Amniotic stem cell (primary cell): Measurements from ENCODE around the gene EYA2.
A peak's percentile ranks its signal among the peaks of the same experiment; 100 is the strongest.

Experiments used
- DNase-seq: peaks from one replicate; lab custom pipeline; 2025; lab: John Stamatoyannopoulos, UW

The EYA2 gene

GRCh38 chr20:47111576-47111975 lies 216.9 kb downstream of the EYA2 start:
- DNase-seq = no peak

DNA sequence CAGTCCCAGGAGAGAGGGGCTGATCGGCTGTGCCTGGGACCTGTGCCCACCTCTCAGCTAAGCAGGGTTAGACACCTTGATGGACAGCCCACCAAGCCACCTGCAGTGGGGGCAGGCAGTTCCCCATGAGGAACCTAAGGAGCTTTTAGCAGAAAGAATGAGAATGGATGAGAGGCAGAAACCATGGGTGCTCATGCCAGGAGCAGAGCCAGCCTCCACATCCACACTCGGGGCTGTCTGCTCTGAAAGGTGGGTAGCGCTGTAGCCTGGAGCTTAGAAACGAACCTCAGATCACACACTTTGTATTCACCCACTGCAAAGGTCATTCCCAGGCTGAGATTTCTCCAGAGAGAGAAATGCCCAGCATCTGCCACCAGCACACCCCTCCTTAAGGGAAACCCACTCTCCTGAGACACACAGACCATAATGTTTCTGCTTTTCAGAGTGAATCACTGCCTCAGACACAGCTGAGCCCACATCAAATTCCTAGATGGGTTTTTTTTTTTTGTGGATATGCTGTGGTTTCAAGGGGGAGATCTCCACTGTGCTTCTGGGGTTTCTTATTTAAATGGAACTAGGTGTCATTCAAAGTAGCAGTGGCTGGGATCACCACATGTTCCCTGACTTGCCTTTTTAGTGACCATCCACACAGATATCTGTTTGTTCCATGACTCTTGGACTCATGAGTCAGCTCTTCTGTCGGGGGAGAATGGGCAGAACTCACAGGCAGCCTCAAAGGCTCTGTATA lies 218.9 kb downstream of the EYA2 start:
- no peak for DNase-seq

GRCh38 chr20:47115694-47116093 lies 221.1 kb downstream of the EYA2 start:
- DNase-seq = no peak

GRCh38 chr20:47117371-47117770 lies 222.7 kb downstream of the EYA2 start:
- DNase-seq = no peak

- no peak for DNase-seq
Observed at GRCh38 chr20:47117773-47118172, 223.1 kb downstream of the EYA2 start.

GRCh38 chr20:47118206-47118605 lies 223.6 kb downstream of the EYA2 start:
- no peak for DNase-seq

DNA sequence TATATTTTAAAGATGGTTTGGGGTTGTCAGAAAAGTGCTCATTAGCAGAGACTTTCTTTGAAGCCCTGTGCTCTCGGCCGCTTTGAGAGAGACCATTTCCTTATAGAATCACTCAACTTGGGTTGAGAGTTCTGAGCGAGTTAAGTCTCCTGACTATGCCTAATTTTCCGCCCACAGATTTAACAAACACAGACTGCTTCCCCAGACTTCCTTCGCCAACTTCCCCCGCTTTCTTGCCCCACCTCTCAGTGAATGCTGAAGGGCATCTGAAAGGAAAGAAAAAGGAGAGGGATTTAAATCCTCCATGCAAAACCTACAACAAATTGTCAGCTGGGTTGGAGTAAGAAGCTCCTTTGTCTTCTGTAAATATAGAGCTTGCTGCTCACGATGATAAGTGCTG lies 224.0 kb downstream of the EYA2 start:
- no peak for DNase-seq

GRCh38 chr20:47120346-47120936 lies 225.8 kb downstream of the EYA2 start:
- no peak for DNase-seq

- no peak for DNase-seq
Observed at GRCh38 chr20:47122560-47122959, 227.9 kb downstream of the EYA2 start.

- no peak for DNase-seq
Observed at GRCh38 chr20:47124181-47124717, 229.6 kb downstream of the EYA2 start.

- no peak for DNase-seq
Observed at GRCh38 chr20:47125508-47125757, 230.8 kb downstream of the EYA2 start.

DNA sequence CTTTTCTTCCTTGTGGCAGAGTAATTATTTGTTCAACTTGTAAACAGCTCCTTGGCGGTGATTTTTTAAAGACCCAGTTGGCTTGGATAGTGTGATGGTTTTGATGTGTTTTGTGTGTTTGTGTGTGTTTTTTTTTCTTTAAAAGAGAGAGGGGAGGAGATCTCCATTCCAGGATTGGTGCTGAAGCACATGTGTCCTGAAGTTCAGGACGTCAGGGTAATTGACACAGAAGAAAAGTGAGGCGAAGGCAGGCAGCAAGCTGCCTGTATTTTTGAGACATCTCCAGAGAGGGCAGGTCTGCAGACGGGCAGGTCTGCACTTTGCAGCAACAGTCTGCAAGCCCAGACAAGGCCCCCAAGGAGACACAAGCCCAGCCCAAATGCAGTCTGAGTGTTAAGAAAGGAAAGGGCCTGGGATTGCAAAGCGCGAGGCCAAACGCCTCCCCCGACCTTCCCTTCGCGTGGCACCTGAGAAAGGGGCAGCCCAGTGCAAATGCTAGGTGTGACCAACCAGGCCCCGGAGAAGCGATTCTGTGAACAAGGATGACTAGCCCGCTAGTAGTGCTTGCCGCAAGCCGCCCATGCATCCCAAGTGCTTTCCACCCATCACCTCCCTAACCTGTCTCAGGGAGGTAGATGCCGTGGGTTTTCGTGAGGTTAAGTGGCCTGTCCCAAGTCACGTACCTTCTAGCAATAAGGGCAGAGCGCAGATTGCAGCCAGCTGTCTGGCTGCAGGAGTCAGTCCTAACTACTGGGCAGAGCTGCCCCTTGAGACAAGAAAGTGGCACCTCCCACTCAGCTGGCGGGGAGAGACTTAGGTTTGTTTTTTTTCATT lies 231.3 kb downstream of the EYA2 start:
- DNase-seq = no peak

DNA sequence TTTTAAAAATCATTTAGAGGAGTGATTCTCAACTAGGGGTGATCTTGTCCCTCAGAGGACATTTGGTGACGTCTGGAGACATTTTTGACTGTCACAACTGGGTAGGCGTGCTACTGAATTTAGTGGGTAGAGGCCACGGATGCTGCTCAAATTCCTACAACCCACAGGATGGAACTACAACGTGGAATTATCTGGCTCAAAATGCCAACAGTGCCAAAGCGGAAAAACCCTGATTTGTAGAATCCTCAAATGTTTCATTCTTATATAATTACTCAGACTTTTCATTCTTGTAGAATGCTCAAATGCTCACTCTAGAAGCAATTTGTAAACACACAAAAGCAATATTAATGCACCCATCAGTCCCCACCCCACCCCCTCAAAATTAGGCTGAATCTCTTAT lies 232.1 kb downstream of the EYA2 start:
- peak; percentile 75 for DNase-seq

- no peak for DNase-seq
Observed at GRCh38 chr20:47127546-47127945, 232.9 kb downstream of the EYA2 start.

- DNase-seq = no peak
Observed at GRCh38 chr20:47127999-47128398, 233.4 kb downstream of the EYA2 start.

- DNase-seq = no peak
Observed at GRCh38 chr20:47129306-47129705, 234.7 kb downstream of the EYA2 start.

GRCh38 chr20:47133809-47134456 lies 239.3 kb downstream of the EYA2 start:
- no peak for DNase-seq

DNA sequence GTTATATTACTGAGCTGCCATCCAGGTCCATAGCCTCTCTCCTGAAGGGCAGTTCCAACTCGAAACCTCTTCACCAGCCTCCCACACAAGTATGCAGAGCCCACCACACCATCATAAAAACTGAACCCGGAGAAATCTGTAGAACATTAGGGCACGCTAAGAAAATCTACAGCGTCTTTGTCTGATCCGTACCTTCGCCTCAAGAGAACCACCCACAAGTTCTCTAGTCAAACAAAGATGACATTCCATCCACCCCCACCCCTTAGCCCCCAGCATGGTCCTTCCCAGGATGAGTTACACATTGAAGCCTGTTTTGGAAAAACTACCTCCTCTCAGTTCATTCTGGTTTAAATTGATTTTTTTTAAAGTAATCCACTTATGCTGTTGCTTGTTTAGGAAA lies 242.1 kb downstream of the EYA2 start:
- no peak for DNase-seq

DNA sequence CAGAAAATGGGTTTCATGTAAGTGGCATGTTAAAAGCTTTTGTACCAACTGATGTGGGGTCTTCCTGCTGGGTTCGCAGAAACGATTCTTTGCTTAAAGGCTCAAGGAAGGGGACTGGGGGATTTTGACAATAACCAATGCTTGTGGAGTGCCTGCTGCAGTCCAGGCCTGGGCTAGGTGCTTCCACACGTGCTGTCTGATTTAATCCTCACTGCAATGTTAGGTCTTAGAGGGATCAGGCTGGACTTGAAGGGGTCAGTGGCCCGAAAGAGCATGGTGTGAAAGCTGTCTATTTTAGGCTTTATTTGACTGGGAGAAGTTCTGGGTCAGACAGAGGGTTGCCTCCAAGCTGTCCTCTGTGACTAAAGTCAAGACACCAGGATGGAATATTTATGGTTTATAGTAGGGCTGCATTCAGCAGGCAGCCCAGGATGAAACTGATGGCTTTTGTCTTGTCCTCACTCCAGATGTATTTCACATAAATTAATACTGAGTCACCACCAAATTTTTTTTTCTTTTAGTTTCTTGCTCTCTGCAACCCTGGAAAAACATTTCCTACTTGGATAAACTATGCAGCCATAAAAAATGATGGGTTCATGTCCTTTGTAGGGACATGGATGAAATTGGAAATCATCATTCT lies 242.7 kb downstream of the EYA2 start:
- no peak for DNase-seq

DNA sequence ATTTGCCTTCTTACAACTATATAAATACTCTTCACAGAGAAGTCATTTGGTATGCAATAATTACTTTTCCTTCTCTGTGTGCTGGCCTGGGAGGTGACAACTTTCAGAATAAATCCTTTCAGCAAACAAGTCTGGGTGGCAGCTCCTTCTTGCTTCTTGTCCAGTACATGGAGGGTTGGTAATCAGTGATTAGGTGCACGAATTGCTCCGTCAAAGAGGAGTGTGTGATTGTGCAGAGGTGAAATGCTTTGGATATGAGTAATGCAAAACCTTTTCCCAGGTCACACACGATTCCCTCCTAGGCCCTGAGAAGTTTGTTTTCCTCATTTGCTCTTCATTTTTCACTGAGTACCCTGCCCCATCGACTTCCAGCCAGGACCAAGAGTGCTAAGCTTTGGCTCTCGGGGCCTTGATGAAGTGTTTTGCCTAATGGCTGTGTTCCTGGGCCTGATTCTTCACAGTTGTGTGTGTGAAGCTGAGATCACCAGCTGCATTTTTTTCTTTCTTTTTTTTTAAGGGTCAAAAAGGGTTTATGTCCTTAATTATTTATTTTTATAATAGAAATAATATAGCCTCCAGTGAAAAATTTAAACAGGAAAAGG lies 245.4 kb downstream of the EYA2 start:
- DNase-seq = no peak

GRCh38 chr20:47141350-47141921 lies 246.8 kb downstream of the EYA2 start:
- DNase-seq = no peak
